A549 (cell line): Measurements from ENCODE around the gene ZBP1. TPM values are rescaled to one million over a fixed set of nuclear protein-coding genes. Genes with fewer than 3 reads are reported as not detected.

Experiments
- ATAC-seq, 2 experiments: fragments of 200-7000 bp in 1 of 2; fragments of >200 bp in 1 of 2; cut with Nextera tagmentation in 1 of 2; cut with Tn5 transposase in 1 of 2; 3 replicates each; pipeline versions ENCODE4 v1.8.0 to v1.9.1; 2018 to 2020; ENCODE audit warnings: mild to moderate bottlenecking in 1 of 2, moderate library complexity in 1 of 2
- CTCF ChIA-PET: fragments of 300-600 bp; sonication (Branson Sonifier 250); formaldehyde crosslinking; extraction: SDS; loops from one replicate; lab custom pipeline; 2021; ENCODE audit warnings: antibody characterized with exemption, inconsistent platforms; lab: Yijun Ruan, JAX
- POLR2A ChIA-PET: fragments of 350-600 bp; formaldehyde crosslinking; extraction: SDS; loops from one replicate; lab custom pipeline; 2021; ENCODE audit warnings: antibody characterized with exemption, inconsistent platforms; lab: Yijun Ruan, JAX
- DNase-seq, 2 experiments: peaks; one replicate each; pipeline versions ENCODE4 v3.0.0 to v3.0.0-alpha.2; 2011 to 2016; ENCODE audit warnings: low read depth in 1 of 2, low spot score in 1 of 2
- FAIRE-seq: peaks from 2 replicates; lab custom pipeline; 2011; peaks lifted over from hg19 to GRCh38; lab: Jason Lieb, UNC
- H3K27ac ChIP-seq, 2 experiments: fragments of >200 bp; sonication (Bioruptor Twin); formaldehyde crosslinking; 3 replicates each; pipeline ENCODE4 v1.5.1; 2016 to 2017
- H3K4me1 ChIP-seq: fragments of >200 bp; sonication (Bioruptor Twin); formaldehyde crosslinking; 3 replicates; pipeline ENCODE4 v1.6.1; 2016
- H3K4me2 ChIP-seq: fragments of >200 bp; sonication (Bioruptor Twin); formaldehyde crosslinking; 3 replicates; pipeline ENCODE4 v1.6.1; 2016
- H3K4me3 ChIP-seq: fragments of >200 bp; sonication (Bioruptor Twin); formaldehyde crosslinking; 3 replicates; pipeline ENCODE4 v1.5.1; 2016
- H3K9me3 ChIP-seq: fragments of >200 bp; sonication (Bioruptor Twin); formaldehyde crosslinking; 3 replicates; pipeline ENCODE4 v1.6.1; 2016
- BHLHE40 ChIP-seq: IDR thresholded peaks from 2 replicates; pipeline ENCODE4 v1.6.1; 2012; ENCODE audit warnings: low read depth, low read length, inconsistent platforms
- CBX8 ChIP-seq: fragments of 200-600 bp; sonication (generic); IDR thresholded peaks from 2 replicates; pipeline ENCODE4 v1.6.1; 2016
- EHMT2 ChIP-seq: fragments of 200-600 bp; sonication (generic); IDR thresholded peaks from 2 replicates; pipeline ENCODE4 v1.6.1; 2016; ENCODE audit warnings: antibody characterized with exemption, low read depth, mild to moderate bottlenecking, moderate library complexity
- ELK1 ChIP-seq: fragments of 150-350 bp; IDR thresholded peaks from 2 replicates; pipeline ENCODE4 v1.6.1; 2014; ENCODE audit warnings: low read depth, mild to moderate bottlenecking, low read length
- FOSB ChIP-seq: fragments of 250-450 bp; sonication (Bioruptor Pico); IDR thresholded peaks from 2 replicates; pipeline ENCODE4 v1.5.0; 2020; ENCODE audit warnings: mild to moderate bottlenecking, moderate library complexity
- GATA3 ChIP-seq: IDR thresholded peaks from 2 replicates; pipeline ENCODE4 v1.6.1; 2012; ENCODE audit warnings: borderline replicate concordance
- JUNB ChIP-seq: fragments of >200 bp; sonication (Bioruptor Twin); formaldehyde crosslinking; IDR thresholded peaks from 2 replicates; pipeline ENCODE4 v1.6.1; 2016
- MAFK ChIP-seq: fragments of 450-650 bp; IDR thresholded peaks from 2 replicates; pipeline ENCODE4 v1.6.1; 2014; ENCODE audit not compliant: partially characterized antibody
- WGBS: methylation state at CpG from one replicate; pipeline ENCODE4 v1.1.6; 2017; ENCODE audit errors: missing lambda C conversion rate; 5-methylcytosine and 5-hydroxymethylcytosine counted together
- polyA plus RNA-seq, 4 experiments: library from polyadenylated mRNA; depleted of rRNA in 3 of 4; stranded (reverse); fragments of >200 nt; fragmentation: RNase III in 1 of 4; extraction: RNeasy Plus Mini Kit Qiagen cat#74134 plus additional on column Dnase treatment in 1 of 4; gene quantifications; 2 replicates in 3 of 4; 3 replicates in 1 of 4; pipeline ENCODE4 v1.2.3, GENCODE V29; 2011 to 2017
- TF ChIP-seq, protein P1 (sequence below): fragments of >200 bp; sonication (Bioruptor Twin); formaldehyde crosslinking; IDR thresholded peaks from 3 replicates; pipeline ENCODE4 v1.6.1; 2016
- TF ChIP-seq, protein P2 (sequence below): fragments of 250-450 bp; sonication (Bioruptor Pico); IDR thresholded peaks from 2 replicates; pipeline ENCODE4 v1.5.0; 2021; ENCODE audit warnings: mild to moderate bottlenecking, moderate library complexity, borderline replicate concordance

The ZBP1 gene
- polyA plus RNA-seq, 2 of the 4 experiments (the other 2 are of a cell fraction), result 0.05 TPM; not detected in 1

- TF ChIP-seq EHMT2 (no peak), GATA3 (no peak), MAFK (no peak), BHLHE40 (no peak)
Measured at GRCh38 chr20:57652606-57653545, 32.6 kb upstream of the ZBP1 start (continued).

DNA sequence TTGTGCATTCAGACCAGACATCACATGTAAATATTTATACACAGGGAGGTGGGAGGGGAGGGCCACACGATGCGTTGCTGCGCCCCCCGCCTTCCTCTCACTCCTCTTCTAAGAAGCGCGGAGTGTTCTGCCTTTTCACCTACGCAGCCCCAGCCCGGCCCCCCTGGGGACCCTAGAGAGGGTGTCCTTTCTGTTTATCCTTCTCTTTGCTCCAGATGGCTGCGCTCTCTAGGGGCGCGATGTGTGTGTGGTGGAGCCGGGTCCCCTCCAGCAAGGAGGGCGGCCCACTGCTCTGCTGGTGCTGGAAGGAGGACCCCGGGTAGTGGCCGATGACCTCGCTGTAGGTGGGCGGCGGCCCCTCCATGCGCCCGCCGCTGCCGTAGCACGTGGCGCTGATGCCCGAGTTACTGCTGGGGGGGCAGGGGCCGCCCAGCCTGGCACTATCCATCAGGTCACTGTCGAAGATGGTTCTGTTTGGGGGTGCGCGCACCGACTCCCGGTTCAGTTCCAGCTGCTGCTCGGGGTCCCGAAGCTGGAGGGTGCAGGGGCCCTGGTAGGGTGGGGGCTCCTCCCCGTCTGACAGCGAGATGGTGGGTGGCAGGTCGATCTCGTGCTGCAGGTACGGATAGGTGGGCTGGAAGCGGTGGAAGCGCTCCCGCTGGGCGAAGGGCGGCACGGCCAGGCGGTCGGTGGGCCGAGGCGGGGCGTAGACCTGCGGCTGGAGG lies 31.8 kb upstream of the ZBP1 start:
- DNase-seq (no peak), ATAC-seq (no peak), FAIRE-seq (no peak)
- CTCF ChIA-PET, result interaction anchor here (6.3 kb wide), 1 partner anchor 11 kb away, joined by 25 read pairs; no protein-coding TSS in a partner anchor
- Histone ChIP-seq H3K9me3 (no peaks in the 10 kb centered on the region), H3K27ac (no peak overlapping the region), H3K4me3 (no peak overlapping the region), H3K4me2 (no peak overlapping the region), H3K4me1 (peaks cover 23% of the 10 kb centered on the region)
- TF ChIP-seq, protein P1, sequence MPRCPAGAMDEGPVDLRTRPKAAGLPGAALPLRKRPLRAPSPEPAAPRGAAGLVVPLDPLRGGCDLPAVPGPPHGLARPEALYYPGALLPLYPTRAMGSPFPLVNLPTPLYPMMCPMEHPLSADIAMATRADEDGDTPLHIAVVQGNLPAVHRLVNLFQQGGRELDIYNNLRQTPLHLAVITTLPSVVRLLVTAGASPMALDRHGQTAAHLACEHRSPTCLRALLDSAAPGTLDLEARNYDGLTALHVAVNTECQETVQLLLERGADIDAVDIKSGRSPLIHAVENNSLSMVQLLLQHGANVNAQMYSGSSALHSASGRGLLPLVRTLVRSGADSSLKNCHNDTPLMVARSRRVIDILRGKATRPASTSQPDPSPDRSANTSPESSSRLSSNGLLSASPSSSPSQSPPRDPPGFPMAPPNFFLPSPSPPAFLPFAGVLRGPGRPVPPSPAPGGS, result no peak
- TF ChIP-seq BHLHE40, result no peak
- POLR2A ChIA-PET, result no interaction called here
- 94% methylated on average over 44 of the region's 50 CpGs for WGBS

DNA sequence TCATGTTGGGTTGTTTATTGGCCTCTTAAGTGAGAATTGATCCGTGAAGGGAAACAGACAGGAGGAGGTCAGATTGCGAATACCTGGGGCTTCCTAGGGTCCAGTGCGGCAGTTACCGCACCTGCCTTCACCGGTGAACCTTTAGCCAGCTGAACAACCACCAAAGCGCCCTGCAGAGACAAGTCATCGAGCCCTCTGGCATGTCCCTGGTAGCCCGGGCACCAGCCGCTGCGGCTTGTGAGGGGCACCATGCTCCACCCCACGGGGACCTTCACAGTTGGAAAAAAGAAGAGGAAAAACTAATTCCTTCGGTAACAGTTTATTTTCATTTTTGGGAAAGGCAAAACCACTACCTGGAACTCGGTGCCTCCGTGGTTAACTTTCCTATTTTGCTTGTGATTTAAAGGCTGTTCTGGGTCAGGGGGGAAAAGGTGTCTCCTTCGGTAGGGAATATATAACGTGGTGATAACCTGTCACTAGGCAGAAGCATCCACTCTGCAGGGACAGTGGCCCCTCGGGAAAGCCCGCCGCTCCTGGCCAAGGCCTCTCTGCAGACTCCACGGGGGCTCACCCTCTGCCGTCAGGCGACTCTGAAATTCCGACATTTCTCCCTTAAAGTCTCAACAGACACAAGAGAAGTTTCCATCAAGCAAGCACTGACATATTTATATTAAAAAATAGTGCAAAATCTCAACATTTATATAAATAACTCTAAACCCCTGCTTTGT lies 30.7 kb upstream of the ZBP1 start:
- TF ChIP-seq JUNB (no peak), CBX8 (no peak)
- ATAC-seq (no peak), FAIRE-seq (no peak), DNase-seq (peak in 1 of 2 experiments; percentile 1)
- Histone ChIP-seq H3K27ac (no peak overlapping the region), H3K4me2 (no peak overlapping the region), H3K4me3 (no peak overlapping the region), H3K4me1 (peaks cover 15% of the 10 kb centered on the region), H3K9me3 (no peaks in the 10 kb centered on the region)
- WGBS, result 92% methylated on average over 23 of the region's 23 CpGs
- POLR2A ChIA-PET, result no interaction called here
- CTCF ChIA-PET, result interaction anchor here (1.3 to 6.3 kb wide), 2 partner anchors 10 to 28 kb away, joined by 7 to 25 read pairs; no protein-coding TSS in a partner anchor

- peak in 1 of 2 experiments; percentile 0 for DNase-seq
- ChIA-PET POLR2A (no interaction called here), CTCF (interaction anchor here (0.5 to 2.6 kb wide), 3 partner anchors 28 to 560 kb away, joined by 3 to 9 read pairs (median 7); no protein-coding TSS in a partner anchor)
- H3K27ac ChIP-seq, result no peak overlapping the region
- 78% methylated on average over 8 of the region's 9 CpGs for WGBS
- no peak for ATAC-seq
- no peak overlapping the region for H3K4me2 ChIP-seq
- H3K4me1 ChIP-seq, result peaks cover 9% of the 10 kb centered on the region
- TF ChIP-seq ELK1 (no peak), FOSB (CRISPR knock-in tag) (no peak)
- TF ChIP-seq, protein P2, sequence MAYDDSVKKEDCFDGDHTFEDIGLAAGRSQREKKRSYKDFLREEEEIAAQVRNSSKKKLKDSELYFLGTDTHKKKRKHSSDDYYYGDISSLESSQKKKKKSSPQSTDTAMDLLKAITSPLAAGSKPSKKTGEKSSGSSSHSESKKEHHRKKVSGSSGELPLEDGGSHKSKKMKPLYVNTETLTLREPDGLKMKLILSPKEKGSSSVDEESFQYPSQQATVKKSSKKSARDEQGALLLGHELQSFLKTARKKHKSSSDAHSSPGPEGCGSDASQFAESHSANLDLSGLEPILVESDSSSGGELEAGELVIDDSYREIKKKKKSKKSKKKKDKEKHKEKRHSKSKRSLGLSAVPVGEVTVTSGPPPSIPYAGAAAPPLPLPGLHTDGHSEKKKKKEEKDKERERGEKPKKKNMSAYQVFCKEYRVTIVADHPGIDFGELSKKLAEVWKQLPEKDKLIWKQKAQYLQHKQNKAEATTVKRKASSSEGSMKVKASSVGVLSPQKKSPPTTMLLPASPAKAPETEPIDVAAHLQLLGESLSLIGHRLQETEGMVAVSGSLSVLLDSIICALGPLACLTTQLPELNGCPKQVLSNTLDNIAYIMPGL (CRISPR knock-in tag), result no peak
- no peak for FAIRE-seq
- H3K9me3 ChIP-seq, result no peaks in the 10 kb centered on the region
- H3K4me3 ChIP-seq, result no peak overlapping the region
Measured at GRCh38 chr20:57650266-57650665, 30.0 kb upstream of the ZBP1 start.
